A549 treated with AZD9567 at 1 μM for 4 hours (cell line): ENCODE results near the gene GAMT. TPM values are rescaled to one million over a fixed set of nuclear protein-coding genes. Genes with fewer than 3 reads are reported as not detected.

Experiments used
- total RNA-seq: library from RNA; stranded (reverse); fragments of 200-300 nt; extraction: Qiagen RNA extraction; gene quantifications from 5 replicates; pipeline ENCODE4 v1.2.3, GENCODE V29; 2022; ENCODE audit not compliant: insufficient read depth

The GAMT gene
- 32.7 to 46.1 TPM (median 41.7 TPM) in 5 replicates for total RNA-seq

GRCh38 chr19:1401138-1401888 is at the start of gene GAMT:
Gene GAMT, minus strand, starts transcription at chr19:1401542. Its CDS starts 66 bp downstream, at chr19:1401476.

GRCh38 chr19:1449467-1450442 is 48.4 kb upstream of the GAMT start, which contains the start of gene APC2:
Gene APC2, plus strand, starts transcription at chr19:1450121. Its CDS starts 2,881 bp downstream, at chr19:1453002.

DNA sequence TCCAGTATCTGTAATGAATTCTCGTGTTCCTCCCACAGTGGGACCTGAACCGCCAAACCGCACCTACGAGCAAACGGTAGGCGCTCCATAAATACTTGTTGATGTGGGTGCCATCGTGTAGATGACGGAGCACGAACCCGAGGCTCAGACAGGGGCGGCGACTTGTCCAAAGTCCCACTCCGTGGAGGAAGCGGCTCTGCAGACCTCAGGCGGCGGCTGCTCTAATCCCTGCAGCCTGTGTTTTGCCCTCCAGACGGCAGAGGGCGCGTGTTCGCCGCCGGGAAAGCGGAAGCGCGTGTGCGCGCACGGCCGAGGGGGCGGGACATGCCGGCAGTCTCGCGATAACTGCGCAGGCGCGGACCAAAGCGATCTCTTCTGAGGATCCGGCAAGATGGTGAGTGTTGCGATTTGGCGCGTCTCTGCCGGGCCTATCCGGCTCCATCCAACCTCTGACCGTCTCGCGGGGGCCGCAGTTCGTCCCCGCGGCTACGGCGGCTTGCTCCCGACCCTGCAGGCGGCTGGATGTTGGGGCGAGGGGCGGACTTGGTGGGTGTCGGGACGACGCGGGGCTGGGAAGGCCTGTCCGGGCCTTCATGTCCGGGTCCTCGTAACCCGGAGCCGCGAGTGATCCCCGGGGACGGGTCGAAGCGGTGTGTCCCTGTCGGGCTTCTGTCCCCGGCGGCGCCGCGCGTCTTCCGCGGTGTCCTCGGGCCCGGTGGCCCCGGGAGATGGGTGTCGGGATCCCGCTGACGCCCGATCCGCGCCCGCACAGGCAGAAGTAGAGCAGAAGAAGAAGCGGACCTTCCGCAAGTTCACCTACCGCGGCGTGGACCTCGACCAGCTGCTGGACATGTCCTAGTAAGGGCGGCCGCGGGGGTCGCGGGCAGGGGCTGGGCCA is 36.9 kb upstream of the GAMT start, which contains the start of gene RPS15:
Gene RPS15, plus strand, starts transcription at position 362 of the 898 bp plus-strand sequence. Its CDS starts 30 bp downstream, at position 392.

DNA sequence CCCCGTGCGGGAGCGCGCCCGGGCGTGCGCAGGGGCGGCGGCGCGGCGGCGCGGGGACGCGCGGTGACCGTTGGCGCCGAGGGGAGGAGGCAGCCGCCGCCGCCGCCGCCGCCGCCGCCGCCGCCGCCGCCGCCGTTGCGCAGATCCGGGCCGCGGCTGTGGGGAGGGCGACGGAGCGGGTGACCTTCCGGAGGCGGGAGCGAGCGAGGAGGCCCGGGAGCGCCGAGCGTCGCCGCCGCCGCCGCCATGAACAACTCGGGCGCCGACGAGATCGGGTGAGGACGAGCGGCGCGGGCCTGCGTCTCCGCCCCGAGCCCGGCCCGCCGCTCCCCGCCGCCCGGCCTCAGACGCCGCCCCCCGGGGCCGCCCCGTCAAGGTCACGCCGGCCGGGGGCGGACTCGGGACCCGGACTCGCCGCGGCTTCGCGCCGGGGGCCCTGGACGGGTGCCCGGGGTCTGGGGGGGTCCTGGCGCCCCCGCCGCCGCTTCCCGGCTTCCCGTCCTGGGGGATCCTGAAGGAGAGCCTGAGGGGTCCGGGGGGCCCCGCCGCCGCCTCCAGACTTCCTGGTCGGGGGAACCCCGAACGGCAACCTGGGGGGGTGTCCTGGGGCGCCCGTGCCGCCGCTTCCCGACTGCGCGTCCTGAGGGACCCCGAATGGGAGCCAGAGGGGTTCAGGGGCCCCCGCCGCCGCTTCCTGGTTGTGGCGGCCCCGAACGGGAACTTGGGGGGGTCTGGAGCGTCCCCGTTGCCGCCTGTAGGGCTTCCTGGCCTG is 6.4 kb upstream of the GAMT start, which contains the start of gene DAZAP1:
Gene DAZAP1, plus strand, starts transcription at position 59 of the 772 bp plus-strand sequence. Its CDS starts 188 bp downstream, at position 247.

GRCh38 chr19:1383312-1384084 is 17.8 kb downstream of the GAMT start, which contains the start of gene NDUFS7:
Gene NDUFS7, plus strand, starts transcription at chr19:1383907. Its CDS starts 20 bp downstream, at chr19:1383927.

Other genes with a start within 250 kb of the GAMT start
- 21.9 to 34.8 TPM (median 32.8 TPM) in 5 replicates for gene SBNO2, start 227.3 kb downstream of the GAMT start, total RNA-seq
- 23.6 to 38.2 TPM (median 35.2 TPM) in 5 replicates for gene STK11, start 195.8 kb downstream of the GAMT start, total RNA-seq
- 4.1 to 4.9 TPM (median 4.9 TPM) in 5 replicates for gene CBARP, start 163.5 kb downstream of the GAMT start, total RNA-seq
- gene ATP5F1D, start 159.8 kb downstream of the GAMT start, total RNA-seq, result 73.2 to 172 TPM (median 163 TPM) in 5 replicates
- gene MIDN, start 153.0 kb downstream of the GAMT start, total RNA-seq, result 37.1 to 51.8 TPM (median 48.1 TPM) in 5 replicates
- 117 to 198 TPM (median 123 TPM) in 5 replicates for gene CIRBP, start 132.2 kb downstream of the GAMT start, total RNA-seq
- 41.0 to 95.6 TPM (median 76.7 TPM) in 5 replicates for gene FAM174C, start 126.0 kb downstream of the GAMT start, total RNA-seq
- gene EFNA2, start 115.7 kb downstream of the GAMT start, total RNA-seq, result 1.1 to 2.1 TPM (median 1.6 TPM) in 4 of 5 replicates, not detected in the other
- 72.8 to 98.9 TPM (median 75.7 TPM) in 5 replicates for gene NDUFS7, start 17.6 kb downstream of the GAMT start, total RNA-seq
- 66.2 to 95.9 TPM (median 93.7 TPM) in 5 replicates for gene DAZAP1, start 6.0 kb upstream of the GAMT start, total RNA-seq
- 1,367 to 2,061 TPM (median 1,872 TPM) in 5 replicates for gene RPS15, start 36.9 kb upstream of the GAMT start, total RNA-seq
- gene APC2, start 48.6 kb upstream of the GAMT start, total RNA-seq, result 1.5 to 8.3 TPM (median 1.8 TPM) in 5 replicates
- 10.1 to 21.7 TPM (median 20.5 TPM) in 5 replicates for gene C19orf25, start 77.7 kb upstream of the GAMT start, total RNA-seq
- 0.73 to 1.1 TPM (median 0.99 TPM) in 4 of 5 replicates, not detected in the other for gene PCSK4, start 88.8 kb upstream of the GAMT start, total RNA-seq
- 4.8 to 6.0 TPM (median 5.1 TPM) in 5 replicates for gene REEP6, start 89.6 kb upstream of the GAMT start, total RNA-seq
- 3.1 to 7.3 TPM (median 3.5 TPM) in 5 replicates for gene ADAMTSL5, start 111.5 kb upstream of the GAMT start, total RNA-seq
- gene PLK5, start 122.5 kb upstream of the GAMT start, total RNA-seq, result 0.03 to 0.06 TPM (median 0.03 TPM) in 3 of 5 replicates, not detected in the others
- gene MEX3D, start 166.8 kb upstream of the GAMT start, total RNA-seq, result 5.3 to 12.8 TPM (median 11.7 TPM) in 5 replicates
- 33.3 to 54.0 TPM (median 45.6 TPM) in 5 replicates for gene MBD3, start 191.3 kb upstream of the GAMT start, total RNA-seq
- gene UQCR11, start 203.9 kb upstream of the GAMT start, total RNA-seq, result 117 to 187 TPM (median 177 TPM) in 5 replicates